ENCODE data around the gene ZNF326. TPM values are rescaled to one million over a fixed set of nuclear protein-coding genes. Genes with fewer than 3 reads are reported as not detected.

The ZNF326 gene
- total and polyA plus RNA-seq, 2 of the 4 experiments (the other 2 are of a cell fraction) = 4.5 to 17.0 TPM

DNA sequence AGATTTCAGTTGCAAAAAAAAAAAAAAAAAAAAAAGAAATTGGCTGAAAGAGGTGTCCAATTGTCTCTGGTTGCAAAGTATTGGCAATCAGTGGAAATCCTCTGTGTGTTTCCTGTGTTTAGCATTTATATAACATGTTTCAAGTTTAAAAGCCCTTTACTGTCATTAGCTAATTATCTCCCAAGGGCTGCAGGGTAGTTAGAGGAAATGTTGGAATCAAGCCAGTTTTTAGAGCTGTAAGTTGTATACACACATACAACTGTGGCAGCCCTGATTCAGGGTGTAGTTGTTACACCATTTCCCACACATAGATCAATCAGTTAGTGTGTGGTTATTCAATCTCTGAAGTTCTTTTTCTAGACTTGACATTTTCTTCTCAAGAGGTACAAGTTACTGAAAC, 8.9 kb upstream of the ZNF326 start:
- no peak overlapping the region for H3K4me2 ChIP-seq (ENCODE audit: low read depth, low read length)
- no peak overlapping the region for H3K27ac ChIP-seq (ENCODE audit: insufficient read depth, low read length)
- H2AFZ ChIP-seq (replicated peaks; ENCODE audit: low read length, poor library complexity) = no peak overlapping the region
- H3K14ac ChIP-seq (replicated peaks; ENCODE audit: low read depth, low read length) = peak overlapping the region; percentile 34; the same call in 1 of the 2 replicates
- no peak overlapping the region for H2BK5ac ChIP-seq (ENCODE audit: low read depth, low read length, poor library complexity, severe bottlenecking)
- no peak overlapping the region for H2AK9ac ChIP-seq (replicated peaks; ENCODE audit: low read depth, low read length, poor library complexity)
- POLR2A ChIA-PET (ENCODE audit: unreplicated experiment) = no interaction called here
- H4K91ac ChIP-seq (ENCODE audit: insufficient read depth, low read depth, low read length) = no peak overlapping the region
- H2AK5ac ChIP-seq (ENCODE audit: low read depth, low read length) = no peak overlapping the region
- in situ Hi-C loops (cut with MboI; ENCODE audit: low sequenced_read_pairs) (loop anchor here (25.0 kb wide), 1 partner anchor 499 kb away; no protein-coding TSS in a partner anchor), intact Hi-C loops (cut with micrococcal nuclease) (loop anchor here (2.0 to 5.0 kb wide), 3 partner anchors 79 to 164 kb away; partner anchors contain the start of gene LRRC8D), dilution Hi-C loops (cut with HindIII; ENCODE audit: low sequenced_read_pairs, unreplicated experiment) (no loop called here)
- BruUV-seq (replicated peaks) = no TSS peak
- no peak overlapping the region for H4K8ac ChIP-seq (ENCODE audit: low read depth in 2 of 2, low read length in 2 of 2)
- H2BK15ac ChIP-seq (ENCODE audit: low read depth, low read length) = no peak overlapping the region
- H4K5ac ChIP-seq (ENCODE audit: low read depth, low read length) = no peak overlapping the region
- DNase-seq = no peak
- TF ChIP-seq POLR2A (IDR thresholded peaks at IDR 0.05; ENCODE audit: low read depth, low read length) = no peak
- TF ChIP-seq, protein P1, sequence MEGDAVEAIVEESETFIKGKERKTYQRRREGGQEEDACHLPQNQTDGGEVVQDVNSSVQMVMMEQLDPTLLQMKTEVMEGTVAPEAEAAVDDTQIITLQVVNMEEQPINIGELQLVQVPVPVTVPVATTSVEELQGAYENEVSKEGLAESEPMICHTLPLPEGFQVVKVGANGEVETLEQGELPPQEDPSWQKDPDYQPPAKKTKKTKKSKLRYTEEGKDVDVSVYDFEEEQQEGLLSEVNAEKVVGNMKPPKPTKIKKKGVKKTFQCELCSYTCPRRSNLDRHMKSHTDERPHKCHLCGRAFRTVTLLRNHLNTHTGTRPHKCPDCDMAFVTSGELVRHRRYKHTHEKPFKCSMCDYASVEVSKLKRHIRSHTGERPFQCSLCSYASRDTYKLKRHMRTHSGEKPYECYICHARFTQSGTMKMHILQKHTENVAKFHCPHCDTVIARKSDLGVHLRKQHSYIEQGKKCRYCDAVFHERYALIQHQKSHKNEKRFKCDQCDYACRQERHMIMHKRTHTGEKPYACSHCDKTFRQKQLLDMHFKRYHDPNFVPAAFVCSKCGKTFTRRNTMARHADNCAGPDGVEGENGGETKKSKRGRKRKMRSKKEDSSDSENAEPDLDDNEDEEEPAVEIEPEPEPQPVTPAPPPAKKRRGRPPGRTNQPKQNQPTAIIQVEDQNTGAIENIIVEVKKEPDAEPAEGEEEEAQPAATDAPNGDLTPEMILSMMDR (conservative IDR thresholded peaks at IDR 0.05; ENCODE audit: low read depth, low read length) = no peak
- no peak for TF ChIP-seq RAD21 (IDR thresholded peaks at IDR 0.05; ENCODE audit: low read length)
- TF ChIP-seq, protein P2, sequence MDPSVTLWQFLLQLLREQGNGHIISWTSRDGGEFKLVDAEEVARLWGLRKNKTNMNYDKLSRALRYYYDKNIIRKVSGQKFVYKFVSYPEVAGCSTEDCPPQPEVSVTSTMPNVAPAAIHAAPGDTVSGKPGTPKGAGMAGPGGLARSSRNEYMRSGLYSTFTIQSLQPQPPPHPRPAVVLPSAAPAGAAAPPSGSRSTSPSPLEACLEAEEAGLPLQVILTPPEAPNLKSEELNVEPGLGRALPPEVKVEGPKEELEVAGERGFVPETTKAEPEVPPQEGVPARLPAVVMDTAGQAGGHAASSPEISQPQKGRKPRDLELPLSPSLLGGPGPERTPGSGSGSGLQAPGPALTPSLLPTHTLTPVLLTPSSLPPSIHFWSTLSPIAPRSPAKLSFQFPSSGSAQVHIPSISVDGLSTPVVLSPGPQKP (IDR thresholded peaks at IDR 0.05; ENCODE audit: borderline replicate concordance, low read depth, low read length) = no peak
- TF ChIP-seq, protein P3, sequence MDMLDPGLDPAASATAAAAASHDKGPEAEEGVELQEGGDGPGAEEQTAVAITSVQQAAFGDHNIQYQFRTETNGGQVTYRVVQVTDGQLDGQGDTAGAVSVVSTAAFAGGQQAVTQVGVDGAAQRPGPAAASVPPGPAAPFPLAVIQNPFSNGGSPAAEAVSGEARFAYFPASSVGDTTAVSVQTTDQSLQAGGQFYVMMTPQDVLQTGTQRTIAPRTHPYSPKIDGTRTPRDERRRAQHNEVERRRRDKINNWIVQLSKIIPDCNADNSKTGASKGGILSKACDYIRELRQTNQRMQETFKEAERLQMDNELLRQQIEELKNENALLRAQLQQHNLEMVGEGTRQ (IDR thresholded peaks at IDR 0.05; ENCODE audit: low read depth, low read length) = no peak
- TF ChIP-seq BHLHE40 (IDR thresholded peaks at IDR 0.05; ENCODE audit: low read depth, low read length) = no peak
- no peak for TF ChIP-seq RCOR1 (IDR thresholded peaks at IDR 0.05; ENCODE audit: insufficient replicate concordance, low read length)
- no peak for TF ChIP-seq CEBPB (IDR thresholded peaks at IDR 0.05; ENCODE audit: low read depth, low read length)
- no peak for TF ChIP-seq RFX5 (IDR thresholded peaks at IDR 0.05; ENCODE audit: low read depth, low read length)
- no peak overlapping the region; the same call in 1 of the 2 replicates for H3K4ac ChIP-seq (ENCODE audit: low read depth, low read length)
- no peak overlapping the region for H3K4me3 ChIP-seq (ENCODE audit: insufficient read depth, low read depth, low read length)
- no peak overlapping the region for H3K56ac ChIP-seq (ENCODE audit: extremely low read depth, insufficient read depth, low read length)
- H3K18ac ChIP-seq (ENCODE audit: low read depth, low read length) = no peak overlapping the region
- H4K20me1 ChIP-seq (ENCODE audit: insufficient read depth, low read length) = no peaks in the 10 kb centered on the region
- H3K9me3 ChIP-seq (ENCODE audit: control insufficient read depth, insufficient read depth, low read length) = no peaks in the 10 kb centered on the region
- H2BK120ac ChIP-seq (ENCODE audit: low read depth, low read length) = no peak overlapping the region
- no peaks in the 10 kb centered on the region for H3K4me1 ChIP-seq (ENCODE audit: control insufficient read depth, insufficient read depth, low read length)
- no peaks in the 10 kb centered on the region for H3K9me1 ChIP-seq (ENCODE audit: insufficient read depth, low read length)
- H3K23ac ChIP-seq (ENCODE audit: low read depth, low read length) = no peak overlapping the region
- no peak overlapping the region for H2BK20ac ChIP-seq (ENCODE audit: low read depth, low read length)
- CTCF ChIA-PET = interaction anchor here (1.5 to 2.4 kb wide), 3 partner anchors 75 to 182 kb away, joined by 4 to 9 read pairs (median 8); no protein-coding TSS in a partner anchor
- H3K27me3 ChIP-seq (ENCODE audit: control insufficient read depth, insufficient read depth, low read length) = no peaks in the 10 kb centered on the region
- H3K36me3 ChIP-seq (ENCODE audit: control insufficient read depth, insufficient read depth, low read length) = no peaks in the 10 kb centered on the region
- no peak overlapping the region for H3K9ac ChIP-seq (ENCODE audit: low read depth, low read length)
- H3K79me1 ChIP-seq (ENCODE audit: low read depth in 1 of 2, low read length in 2 of 2) = no peaks in the 10 kb centered on the region
- ATAC-seq (ENCODE audit: low read depth) = no peak
